Astrocyte (in vitro differentiated cells and primary cell): ENCODE data around the gene ART3. TPM values are rescaled to one million over a fixed set of nuclear protein-coding genes. Genes with fewer than 3 reads are reported as not detected.
A peak's percentile ranks its signal among the peaks of the same experiment; 100 is the strongest.

Source experiments
- DNase-seq: peaks from one replicate; pipeline ENCODE4 v3.0.0-alpha.2; 2010; ENCODE audit warnings: low read depth
- FAIRE-seq: peaks from 2 replicates; lab custom pipeline; 2011; peaks lifted over from hg19 to GRCh38; lab: Jason Lieb, UNC
- H2AFZ ChIP-seq: 2 replicates; pipeline ENCODE4 v1.6.0; 2012; ENCODE audit warnings: low read depth, low read length, inconsistent platforms
- H3K27ac ChIP-seq: 2 replicates; pipeline ENCODE4 v1.5.1; 2011; ENCODE audit warnings: low read depth, low read length, inconsistent platforms
- H3K27me3 ChIP-seq: 2 replicates; pipeline ENCODE4 v1.6.0; 2011; ENCODE audit warnings: low read length, inconsistent platforms; ENCODE audit not compliant: insufficient read depth
- H3K36me3 ChIP-seq: 2 replicates; pipeline ENCODE4 v1.5.1; 2011; ENCODE audit warnings: low read length, inconsistent platforms; ENCODE audit not compliant: insufficient read depth
- H3K4me1 ChIP-seq: 2 replicates; pipeline ENCODE4 v1.5.1; 2011; ENCODE audit warnings: low read length, inconsistent platforms; ENCODE audit not compliant: insufficient read depth
- H3K4me2 ChIP-seq: 2 replicates; pipeline ENCODE4 v1.6.0; 2012; ENCODE audit warnings: low read length, inconsistent platforms
- H3K4me3 ChIP-seq: 2 replicates; pipeline ENCODE4 v1.5.1; 2011; ENCODE audit warnings: low read depth, mild to moderate bottlenecking, low read length, inconsistent platforms; ENCODE audit not compliant: insufficient read depth
- H3K79me2 ChIP-seq: 2 replicates; pipeline ENCODE4 v1.6.0; 2012; ENCODE audit warnings: mild to moderate bottlenecking, low read length, inconsistent platforms; ENCODE audit not compliant: insufficient read depth
- H3K9ac ChIP-seq: 2 replicates; pipeline ENCODE4 v1.6.0; 2012; ENCODE audit warnings: mild to moderate bottlenecking, low read length, inconsistent platforms
- H3K9me3 ChIP-seq: 2 replicates; pipeline ENCODE4 v1.5.1; 2012; ENCODE audit warnings: low read depth, mild to moderate bottlenecking, low read length, inconsistent platforms; ENCODE audit not compliant: insufficient read depth
- H4K20me1 ChIP-seq: 2 replicates; pipeline ENCODE4 v1.6.0; 2012; ENCODE audit warnings: low read length, inconsistent platforms; ENCODE audit not compliant: insufficient read depth
- H3K27ac Mint-ChIP-seq: one replicate; pipeline ENCODE4 v1.8.0; 2021; ENCODE audit warnings: mild to moderate bottlenecking, mixed read lengths; ENCODE audit not compliant: unreplicated experiment
- H3K27me3 Mint-ChIP-seq: one replicate; pipeline ENCODE4 v1.8.0; 2021; ENCODE audit warnings: low read depth, mixed read lengths; ENCODE audit not compliant: unreplicated experiment
- H3K36me3 Mint-ChIP-seq: one replicate; pipeline ENCODE4 v1.8.0; 2021; ENCODE audit warnings: low read depth, mixed read lengths; ENCODE audit not compliant: unreplicated experiment
- H3K4me1 Mint-ChIP-seq: one replicate; pipeline ENCODE4 v1.8.0; 2021; ENCODE audit warnings: low read depth, mixed read lengths; ENCODE audit not compliant: unreplicated experiment
- H3K4me3 Mint-ChIP-seq: one replicate; pipeline ENCODE4 v1.8.0; 2021; ENCODE audit warnings: mild to moderate bottlenecking, moderate library complexity, mixed read lengths; ENCODE audit not compliant: unreplicated experiment
- H3K9me3 Mint-ChIP-seq: one replicate; pipeline ENCODE4 v1.8.0; 2021; ENCODE audit warnings: mild to moderate bottlenecking, mixed read lengths; ENCODE audit not compliant: unreplicated experiment
- CTCF ChIP-seq: IDR thresholded peaks from 2 replicates; pipeline ENCODE4 v1.5.1; 2011; ENCODE audit warnings: low read depth, mild to moderate bottlenecking, inconsistent platforms, low read length, moderate library complexity; ENCODE audit not compliant: insufficient read depth
- EZH2 ChIP-seq: IDR thresholded peaks from 2 replicates; pipeline ENCODE4 v1.6.1; 2012; ENCODE audit warnings: mild to moderate bottlenecking, low read length, inconsistent platforms; ENCODE audit not compliant: insufficient read depth
- total RNA-seq: library from RNA; stranded (reverse); gene quantifications from 2 replicates; pipeline ENCODE4 v1.2.1, GENCODE V29; 2021

Gene ART3
- total RNA-seq, 1 donor from 2014 or later = not detected

GRCh38 chr4:76090241-76090691 is 15.8 kb downstream of the ART3 start:
- no peak overlapping the region for H3K4me2 ChIP-seq
- H3K4me3 Mint-ChIP-seq = no peak overlapping the region
- H3K4me3 ChIP-seq = no peak overlapping the region
- no peak for TF ChIP-seq EZH2
- H3K27me3 ChIP-seq = peaks cover 4% of the 10 kb centered on the region
- no peaks in the 10 kb centered on the region for H3K36me3 Mint-ChIP-seq
- FAIRE-seq = no peak
- no peak overlapping the region for H3K27ac ChIP-seq
- no peaks in the 10 kb centered on the region for H3K9me3 Mint-ChIP-seq
- H4K20me1 ChIP-seq = no peaks in the 10 kb centered on the region
- H3K9me3 ChIP-seq = no peaks in the 10 kb centered on the region
- H3K4me1 Mint-ChIP-seq = peaks cover 3% of the 10 kb centered on the region
- peaks cover 3% of the 10 kb centered on the region for H3K4me1 ChIP-seq
- no peaks in the 10 kb centered on the region for H3K36me3 ChIP-seq
- H3K9ac ChIP-seq = no peak overlapping the region
- DNase-seq = peak; percentile 96
- H3K79me2 ChIP-seq = no peaks in the 10 kb centered on the region
- no peak overlapping the region for H3K27ac Mint-ChIP-seq
- H3K27me3 Mint-ChIP-seq = no peaks in the 10 kb centered on the region
- H2AFZ ChIP-seq = peak overlapping the region; percentile 19

GRCh38 chr4:76091052-76091451 is 16.5 kb downstream of the ART3 start:
- Mint-ChIP-seq H3K4me1 (peaks cover 3% of the 10 kb centered on the region), H3K4me3 (no peak overlapping the region), H3K36me3 (no peaks in the 10 kb centered on the region), H3K27me3 (no peaks in the 10 kb centered on the region), H3K27ac (no peak overlapping the region), H3K9me3 (no peaks in the 10 kb centered on the region)
- Histone ChIP-seq H3K79me2 (no peaks in the 10 kb centered on the region), H3K9ac (no peak overlapping the region), H4K20me1 (no peaks in the 10 kb centered on the region), H3K4me2 (no peak overlapping the region), H3K4me1 (peaks cover 3% of the 10 kb centered on the region), H3K36me3 (no peaks in the 10 kb centered on the region), H2AFZ (no peak overlapping the region), H3K27ac (no peak overlapping the region), H3K27me3 (peaks cover 4% of the 10 kb centered on the region), H3K9me3 (no peaks in the 10 kb centered on the region), H3K4me3 (no peak overlapping the region)
- FAIRE-seq (no peak), DNase-seq (no peak)
- TF ChIP-seq CTCF = no peak
- TF ChIP-seq EZH2 = no peak

GRCh38 chr4:76095568-76095967 is 21.1 kb downstream of the ART3 start:
- peaks cover 2% of the 10 kb centered on the region for H3K4me1 ChIP-seq
- no peak for FAIRE-seq
- H3K36me3 Mint-ChIP-seq = no peaks in the 10 kb centered on the region
- no peaks in the 10 kb centered on the region for H3K9me3 ChIP-seq
- no peaks in the 10 kb centered on the region for H4K20me1 ChIP-seq
- no peaks in the 10 kb centered on the region for H3K4me1 Mint-ChIP-seq
- no peak overlapping the region for H3K4me3 ChIP-seq
- H3K9ac ChIP-seq = no peak overlapping the region
- H3K79me2 ChIP-seq = no peaks in the 10 kb centered on the region
- H2AFZ ChIP-seq = no peak overlapping the region
- no peak for DNase-seq
- H3K9me3 Mint-ChIP-seq = no peaks in the 10 kb centered on the region
- no peak overlapping the region for H3K27ac ChIP-seq
- TF ChIP-seq CTCF = no peak
- no peak for TF ChIP-seq EZH2
- no peaks in the 10 kb centered on the region for H3K36me3 ChIP-seq
- no peaks in the 10 kb centered on the region for H3K27me3 Mint-ChIP-seq
- H3K27me3 ChIP-seq = peaks cover 6% of the 10 kb centered on the region
- H3K4me2 ChIP-seq = no peak overlapping the region
- H3K4me3 Mint-ChIP-seq = no peak overlapping the region
- no peak overlapping the region for H3K27ac Mint-ChIP-seq
